GM10266 (cell line): ENCODE data around the gene MYB.

Experiments
- DNase-seq: peaks from one replicate; pipeline ENCODE4 v3.0.0; 2012; ENCODE audit errors: extremely low spot score
- CTCF ChIP-seq: IDR thresholded peaks from 2 replicates; pipeline ENCODE4 v1.5.1; 2012; ENCODE audit warnings: mild to moderate bottlenecking, low read depth; ENCODE audit not compliant: control insufficient read depth, insufficient read depth; ENCODE audit errors: missing control alignments

The MYB gene

GRCh38 chr6:135224037-135224647 is 43.0 kb downstream of the MYB start:
- TF ChIP-seq CTCF, result no peak
- no peak for DNase-seq

GRCh38 chr6:135225911-135226310 is 44.8 kb downstream of the MYB start:
- no peak for TF ChIP-seq CTCF
- no peak for DNase-seq

GRCh38 chr6:135226537-135226936 is 45.4 kb downstream of the MYB start:
- no peak for TF ChIP-seq CTCF
- DNase-seq, result peak; percentile 48

- no peak for TF ChIP-seq CTCF
- no peak for DNase-seq
These were observed 46.2 kb downstream of the MYB start for GRCh38 chr6:135227349-135227748.

GRCh38 chr6:135227758-135228157 is 46.6 kb downstream of the MYB start:
- TF ChIP-seq CTCF, result no peak
- DNase-seq, result no peak

GRCh38 chr6:135228486-135228885 is 47.4 kb downstream of the MYB start:
- TF ChIP-seq CTCF, result no peak
- no peak for DNase-seq

GRCh38 chr6:135229996-135230395 is 48.9 kb downstream of the MYB start:
- DNase-seq, result no peak
- no peak for TF ChIP-seq CTCF
